Measurements from ENCODE around the gene CFAP299. TPM values are rescaled to one million over a fixed set of nuclear protein-coding genes. Genes with fewer than 3 reads are reported as not detected.

The CFAP299 gene
- total and polyA plus RNA-seq, 9 of the 15 experiments (the other 6 are each of a cell fraction or from before 2014, with no cell fraction given): 0.09 to 3.0 (median 0.76) TPM

GRCh38 chr4:80335554-80336358 lies at the start of gene CFAP299 (continued):
- no peak for TF ChIP-seq HNRNPH1 (optimal IDR thresholded peaks at IDR 0.05; ENCODE audit: low read depth, low read length)
- TF ChIP-seq E2F1 (CRISPR knock-in tag; IDR thresholded peaks at IDR 0.05): peak; percentile 60; the same call in 1 of the 2 replicates
- TF ChIP-seq KHSRP (IDR thresholded peaks at IDR 0.05): no peak
- TF ChIP-seq EZH2 (IDR thresholded peaks at IDR 0.05; ENCODE audit: borderline replicate concordance, low read depth, low read length): no peak
- no peak for TF ChIP-seq MAFK (IDR thresholded peaks at IDR 0.05; ENCODE audit: low read length)
- TF ChIP-seq ZNF780A (CRISPR knock-in tag; IDR thresholded peaks at IDR 0.05): no peak
- TF ChIP-seq SP1 (CRISPR knock-in tag; IDR thresholded peaks at IDR 0.05): peak; percentile 89
- no peak for TF ChIP-seq POLR2H (tag; IDR thresholded peaks at IDR 0.05; ENCODE audit: low read depth)
- TF ChIP-seq NR2C2 (CRISPR knock-in tag; IDR thresholded peaks at IDR 0.05): no peak
- no peak for TF ChIP-seq NR2C2 (tag; IDR thresholded peaks at IDR 0.05)
- no peak for TF ChIP-seq ZBTB34 (CRISPR knock-in tag; IDR thresholded peaks at IDR 0.05)
- no peak for TF ChIP-seq YBX1 (IDR thresholded peaks at IDR 0.05)
- TF ChIP-seq HIVEP1 (CRISPR knock-in tag; IDR thresholded peaks at IDR 0.05): no peak
- TF ChIP-seq PHF21A (IDR thresholded peaks at IDR 0.05; ENCODE audit: borderline replicate concordance, low read depth): no peak
- no peak for TF ChIP-seq PTTG1 (tag; IDR thresholded peaks at IDR 0.05; ENCODE audit: low read depth)
- peak; percentile 56 to 100; a peak in 3 of 4 replicates for TF ChIP-seq HDAC1 (IDR thresholded peaks at IDR 0.05)
- TF ChIP-seq DIDO1 (tag; IDR thresholded peaks at IDR 0.05; ENCODE audit: low read depth): no peak
- 0 out of 2 replicates have a peak, but pooled peaks have one; percentile 32 for TF ChIP-seq HMGXB4 (CRISPR knock-in tag; IDR thresholded peaks at IDR 0.05)
- 0 out of 2 replicates have a peak, but pooled peaks have one; percentile 40 for TF ChIP-seq CREM (IDR thresholded peaks at IDR 0.05; ENCODE audit: low read depth)
- TF ChIP-seq TSHZ1 (CRISPR knock-in tag; IDR thresholded peaks at IDR 0.05): no peak
- no peak for TF ChIP-seq PURB (CRISPR knock-in tag; IDR thresholded peaks at IDR 0.05; ENCODE audit: low read depth)

Data from K562 (cell line).